H9 (cell line): Measurements from ENCODE around the gene GNPNAT1. TPM values are rescaled to one million over a fixed set of nuclear protein-coding genes. Genes with fewer than 3 reads are reported as not detected.

Experiments used
- DNase-seq: peaks from one replicate; pipeline ENCODE4 v3.0.0-alpha.2; 2017
- H2AFZ ChIP-seq: one replicate; pipeline ENCODE4 v1.6.1; 2013; ENCODE audit warnings: mild to moderate bottlenecking, low read length, control low read depth, moderate library complexity
- H2AK5ac ChIP-seq: 2 replicates; pipeline ENCODE4 v1.6.1; 2013; ENCODE audit warnings: low read length, control low read depth, mixed read lengths; ENCODE audit not compliant: insufficient read length
- H2BK120ac ChIP-seq: one replicate; pipeline ENCODE4 v1.6.1; 2013; ENCODE audit warnings: low read depth, mild to moderate bottlenecking, low read length, control low read depth, inconsistent platforms; ENCODE audit not compliant: poor library complexity, severe bottlenecking
- H2BK12ac ChIP-seq: 2 replicates; pipeline ENCODE4 v1.6.1; 2013; ENCODE audit warnings: low read length, control low read depth, mixed read lengths, low read depth; ENCODE audit not compliant: insufficient read length
- H2BK15ac ChIP-seq: 2 replicates; pipeline ENCODE4 v1.6.1; 2013; ENCODE audit warnings: low read depth, low read length, control low read depth
- H2BK20ac ChIP-seq: one replicate; pipeline ENCODE4 v1.6.1; 2013; ENCODE audit warnings: low read depth, mild to moderate bottlenecking, low read length, control low read depth, inconsistent platforms; ENCODE audit not compliant: poor library complexity, severe bottlenecking
- H2BK5ac ChIP-seq: 2 replicates; pipeline ENCODE4 v1.6.1; 2013; ENCODE audit warnings: low read length, control low read depth, mixed read lengths; ENCODE audit not compliant: insufficient read length
- H3K14ac ChIP-seq: 2 replicates; pipeline ENCODE4 v1.6.1; 2013; ENCODE audit warnings: low read length, control low read depth; ENCODE audit not compliant: insufficient read depth
- H3K18ac ChIP-seq: 2 replicates; pipeline ENCODE4 v1.6.1; 2013; ENCODE audit warnings: low read depth, mild to moderate bottlenecking, mixed read lengths, low read length, control low read depth; ENCODE audit not compliant: insufficient read length
- H3K23ac ChIP-seq: 2 replicates; pipeline ENCODE4 v1.6.1; 2013; ENCODE audit warnings: low read length, control low read depth, mixed read lengths, low read depth; ENCODE audit not compliant: insufficient read length
- H3K23me2 ChIP-seq: 2 replicates; pipeline ENCODE4 v1.6.1; 2013; ENCODE audit warnings: low read depth, mild to moderate bottlenecking, mixed read lengths, low read length, control low read depth; ENCODE audit not compliant: insufficient read length, poor library complexity, severe bottlenecking
- H3K27ac ChIP-seq: 2 replicates; pipeline ENCODE4 v1.5.1; 2013; ENCODE audit warnings: low read length, control low read depth, mixed read lengths, low read depth; ENCODE audit not compliant: insufficient read length
- H3K27me3 ChIP-seq: 2 replicates; pipeline ENCODE4 v1.6.1; 2013; ENCODE audit warnings: low read length, control low read depth, inconsistent platforms; ENCODE audit not compliant: insufficient read depth
- H3K4ac ChIP-seq: 2 replicates; pipeline ENCODE4 v1.6.1; 2013; ENCODE audit warnings: low read depth, mild to moderate bottlenecking, control low read depth, inconsistent platforms, low read length, moderate library complexity
- H3K4me1 ChIP-seq: 2 replicates; pipeline ENCODE4 v1.6.1; 2013; ENCODE audit warnings: low read length, control low read depth, inconsistent platforms; ENCODE audit not compliant: insufficient read depth
- H3K4me2 ChIP-seq: 2 replicates; pipeline ENCODE4 v1.6.1; 2013; ENCODE audit warnings: low read length, control low read depth, mixed read lengths; ENCODE audit not compliant: insufficient read length, insufficient read depth
- H3K56ac ChIP-seq: 2 replicates; pipeline ENCODE4 v1.6.1; 2013; ENCODE audit warnings: low read depth, mild to moderate bottlenecking, mixed read lengths, low read length, control low read depth; ENCODE audit not compliant: insufficient read length
- H3K79me1 ChIP-seq: 2 replicates; pipeline ENCODE4 v1.6.1; 2013; ENCODE audit warnings: low read depth, mild to moderate bottlenecking, moderate library complexity, low read length, control low read depth, inconsistent platforms; ENCODE audit not compliant: insufficient read depth, poor library complexity, severe bottlenecking
- H3K79me2 ChIP-seq: 2 replicates; pipeline ENCODE4 v1.6.1; 2013; ENCODE audit warnings: low read length, control low read depth, inconsistent platforms; ENCODE audit not compliant: insufficient read depth
- H3K9ac ChIP-seq: 2 replicates; pipeline ENCODE4 v1.6.1; 2013; ENCODE audit warnings: low read length, control low read depth, mixed read lengths; ENCODE audit not compliant: insufficient read length; ENCODE audit errors: extremely low read depth
- H3K9me3 ChIP-seq: one replicate; pipeline ENCODE4 v1.6.1; 2013; ENCODE audit warnings: low read depth, low read length, inconsistent platforms; ENCODE audit not compliant: control insufficient read depth
- H3T11ph ChIP-seq: one replicate; pipeline ENCODE4 v1.6.1; 2013; ENCODE audit warnings: mild to moderate bottlenecking, low read length, control low read depth, inconsistent platforms
- H4K20me1 ChIP-seq: one replicate; pipeline ENCODE4 v1.6.1; 2013; ENCODE audit not compliant: control insufficient read depth, insufficient read length, insufficient read depth
- H4K5ac ChIP-seq: 2 replicates; pipeline ENCODE4 v1.6.1; 2013; ENCODE audit warnings: low read depth, mild to moderate bottlenecking, mixed read lengths, low read length, control low read depth; ENCODE audit not compliant: insufficient read length
- H4K8ac ChIP-seq: replicated peaks from 2 replicates; pipeline ENCODE4 v1.6.1; 2013; ENCODE audit warnings: low read length, control low read depth, mixed read lengths, low read depth; ENCODE audit not compliant: insufficient read length
- H4K91ac ChIP-seq: 2 replicates; pipeline ENCODE4 v1.6.1; 2013; ENCODE audit warnings: low read depth, mild to moderate bottlenecking, moderate library complexity, mixed read lengths, low read length, control low read depth; ENCODE audit not compliant: insufficient read length
- H3K27ac Mint-ChIP-seq, 3 experiments: 2 replicates in 2 of 3; 3 replicates in 1 of 3; pipeline ENCODE4 v1.8.0; 2020 to 2021; ENCODE audit warnings: mixed read lengths in 3 of 3, mild to moderate bottlenecking in 1 of 3, moderate library complexity in 1 of 3
- H3K27me3 Mint-ChIP-seq: 2 replicates; pipeline ENCODE4 v1.8.0; 2021; ENCODE audit warnings: low read depth, mild to moderate bottlenecking, moderate library complexity, mixed read lengths
- H3K36me3 Mint-ChIP-seq, 3 experiments: 2 replicates in 2 of 3; 3 replicates in 1 of 3; pipeline ENCODE4 v1.8.0; 2020 to 2021; ENCODE audit warnings: low read depth in 3 of 3, mixed read lengths in 3 of 3; ENCODE audit not compliant: insufficient read depth in 1 of 3
- H3K4me1 Mint-ChIP-seq, 2 experiments: 2 replicates each; pipeline ENCODE4 v1.8.0; 2020; ENCODE audit warnings: mixed read lengths in 2 of 2
- H3K4me3 Mint-ChIP-seq, 2 experiments: 2 replicates in 1 of 2; 3 replicates in 1 of 2; pipeline ENCODE4 v1.8.0; 2020 to 2021; ENCODE audit warnings: mild to moderate bottlenecking in 2 of 2, mixed read lengths in 2 of 2, moderate library complexity in 1 of 2
- H3K9me3 Mint-ChIP-seq, 2 experiments: 2 replicates in 1 of 2; 3 replicates in 1 of 2; pipeline ENCODE4 v1.8.0; 2020; ENCODE audit warnings: mild to moderate bottlenecking in 2 of 2, mixed read lengths in 2 of 2, moderate library complexity in 1 of 2
- CTCF ChIP-seq: fragments of 200-600 bp; sonication (generic); conservative IDR thresholded peaks from 3 replicates; pipeline ENCODE4 v1.8.0; 2021; ENCODE audit warnings: antibody characterized with exemption, mild to moderate bottlenecking
- total RNA-seq: library from RNA; stranded (reverse); gene quantifications from 2 replicates; pipeline ENCODE4 v1.2.1, GENCODE V29; 2021

GNPNAT1 gene
- total RNA-seq, 1 experiment from 2014 or later, result 49.0 TPM

- no peak for DNase-seq
- Histone ChIP-seq H3T11ph (no peak overlapping the region), H2AFZ (no peak overlapping the region), H3K4me2 (no peak overlapping the region), H3K23me2 (no peaks in the 10 kb centered on the region), H3K27ac (no peak overlapping the region), H4K20me1 (no peaks in the 10 kb centered on the region), H3K9ac (no peak overlapping the region), H2BK20ac (no peak overlapping the region), H3K4me1 (no peaks in the 10 kb centered on the region), H4K8ac (no peak overlapping the region), H2AK5ac (no peak overlapping the region), H3K9me3 (no peaks in the 10 kb centered on the region), H3K79me2 (peaks cover 9% of the 10 kb centered on the region; the same call in 1 of the 2 replicates), H4K91ac (no peak overlapping the region), H2BK15ac (no peak overlapping the region), H3K23ac (no peak overlapping the region), H4K5ac (no peak overlapping the region), H2BK12ac (no peak overlapping the region), H2BK120ac (no peak overlapping the region), H3K4ac (no peak overlapping the region), H3K18ac (no peak overlapping the region), H3K56ac (no peak overlapping the region), H3K14ac (no peak overlapping the region), H2BK5ac (no peak overlapping the region), H3K27me3 (no peaks in the 10 kb centered on the region), H3K79me1 (peaks cover 3% of the 10 kb centered on the region)
- Mint-ChIP-seq H3K4me1 (peaks cover 7 to 12% of the 10 kb centered on the region in 2 experiments), H3K4me3 (no peak overlapping the region), H3K9me3 (no peaks in the 10 kb centered on the region), H3K27me3 (no peaks in the 10 kb centered on the region), H3K27ac (peak overlapping the region in 1 of 3 experiments; percentile 71; a peak in 4 of 7 replicates), H3K36me3 (peaks cover 7 to 26% (median 18%) of the 10 kb centered on the region in 3 experiments; a peak in 5 of 7 replicates)
- no peak for TF ChIP-seq CTCF
Measured at GRCh38 chr14:52741865-52742264, 49.5 kb downstream of the GNPNAT1 start.
